SK-N-SH (cell line): ENCODE results near the gene GPR183.

ENCODE experiments used
- EP300 ChIP-seq, 2 experiments: IDR thresholded peaks; 2 replicates each; pipeline versions ENCODE4 v1.4.0 to v1.6.1; 2012; ENCODE audit warnings: borderline replicate concordance in 1 of 2, low read depth in 1 of 2, low read length in 1 of 2
- EZH2phosphoT487 ChIP-seq: fragments of 200-600 bp; sonication (generic); IDR thresholded peaks from 2 replicates; pipeline ENCODE4 v1.6.1; 2017; ENCODE audit warnings: low read depth, mixed run types, mild to moderate bottlenecking, antibody characterized with exemption, moderate library complexity, borderline replicate concordance
- FOXJ3 ChIP-seq: sonication (generic); formaldehyde crosslinking; IDR thresholded peaks from 2 replicates; pipeline ENCODE4 v1.5.1; 2020; ENCODE audit warnings: mild to moderate bottlenecking, missing genetic modification reagents
- POLR2AphosphoS5 ChIP-seq: IDR thresholded peaks from 2 replicates; pipeline ENCODE4 v1.6.1; 2012; ENCODE audit warnings: low read depth, low read length
- RAD21 ChIP-seq: IDR thresholded peaks from 2 replicates; pipeline ENCODE4 v1.6.1; 2012; ENCODE audit warnings: mild to moderate bottlenecking, low read length
- TCF12 ChIP-seq: IDR thresholded peaks from 2 replicates; pipeline ENCODE4 v1.4.0; 2012
- YY1 ChIP-seq: IDR thresholded peaks from 2 replicates; pipeline ENCODE4 v1.4.0; 2012; ENCODE audit warnings: low read depth, mild to moderate bottlenecking
- TF ChIP-seq, protein P1 (sequence below): fragments of 200-600 bp; sonication (generic); IDR thresholded peaks from 2 replicates; pipeline ENCODE4 v1.6.1; 2017; ENCODE audit warnings: antibody characterized with exemption, mild to moderate bottlenecking, moderate library complexity

DNA sequence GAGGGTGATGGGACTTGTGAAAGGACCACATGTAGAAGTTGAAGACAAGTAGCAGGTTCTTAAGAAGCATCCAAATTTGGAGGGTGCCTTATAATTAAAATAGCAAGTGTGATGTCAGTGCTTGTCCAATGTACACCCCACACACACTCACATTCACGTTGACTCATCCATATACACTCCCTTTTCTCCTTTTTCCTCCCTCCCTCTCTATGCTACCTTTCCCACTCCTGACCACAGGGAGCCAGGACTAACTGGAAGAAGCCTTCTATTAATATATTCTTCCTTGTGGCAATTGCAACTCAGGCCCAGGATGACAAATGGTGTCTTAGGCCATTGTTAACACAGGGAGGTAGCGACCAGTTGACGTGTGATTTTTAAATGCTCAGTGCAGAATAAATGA is 16.3 kb upstream of the GPR183 start:
- TF ChIP-seq, protein P1, sequence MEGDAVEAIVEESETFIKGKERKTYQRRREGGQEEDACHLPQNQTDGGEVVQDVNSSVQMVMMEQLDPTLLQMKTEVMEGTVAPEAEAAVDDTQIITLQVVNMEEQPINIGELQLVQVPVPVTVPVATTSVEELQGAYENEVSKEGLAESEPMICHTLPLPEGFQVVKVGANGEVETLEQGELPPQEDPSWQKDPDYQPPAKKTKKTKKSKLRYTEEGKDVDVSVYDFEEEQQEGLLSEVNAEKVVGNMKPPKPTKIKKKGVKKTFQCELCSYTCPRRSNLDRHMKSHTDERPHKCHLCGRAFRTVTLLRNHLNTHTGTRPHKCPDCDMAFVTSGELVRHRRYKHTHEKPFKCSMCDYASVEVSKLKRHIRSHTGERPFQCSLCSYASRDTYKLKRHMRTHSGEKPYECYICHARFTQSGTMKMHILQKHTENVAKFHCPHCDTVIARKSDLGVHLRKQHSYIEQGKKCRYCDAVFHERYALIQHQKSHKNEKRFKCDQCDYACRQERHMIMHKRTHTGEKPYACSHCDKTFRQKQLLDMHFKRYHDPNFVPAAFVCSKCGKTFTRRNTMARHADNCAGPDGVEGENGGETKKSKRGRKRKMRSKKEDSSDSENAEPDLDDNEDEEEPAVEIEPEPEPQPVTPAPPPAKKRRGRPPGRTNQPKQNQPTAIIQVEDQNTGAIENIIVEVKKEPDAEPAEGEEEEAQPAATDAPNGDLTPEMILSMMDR: no peak
- TF ChIP-seq POLR2AphosphoS5 (no peak), FOXJ3 (CRISPR knock-in tag) (no peak), RAD21 (no peak), EZH2phosphoT487 (no peak), TCF12 (no peak), EP300 (IDR thresholded peaks at IDR 0.05; ENCODE audit: borderline replicate concordance in 1 of 2, low read depth in 1 of 2, low read length in 1 of 2) (no peak), YY1 (no peak)
